MM.1S (cell line): ENCODE measurements around the gene CTXND2.
"Not testable (repeated sequence)": the region's sequence is repeated elsewhere in the genome, so short reads cannot be mapped to it uniquely, and the experiment has no call there.

Experiments used
- DNase-seq: peaks from one replicate; pipeline ENCODE4 v3.0.0-alpha.2; 2015
- H2AFZ ChIP-seq: fragments of 300-600 bp; sonication (generic); 2 replicates; pipeline ENCODE4 v1.6.0; 2016; ENCODE audit warnings: antibody characterized with exemption, low read length
- H3F3A ChIP-seq: fragments of 300-600 bp; sonication (generic); 2 replicates; pipeline ENCODE4 v1.6.1; 2016; ENCODE audit warnings: mild to moderate bottlenecking, antibody characterized with exemption, low read length, moderate library complexity, mixed read lengths; ENCODE audit not compliant: insufficient read depth
- H3K27ac ChIP-seq: fragments of 300-600 bp; sonication (generic); 2 replicates; pipeline ENCODE4 v1.5.1; 2016; ENCODE audit warnings: mild to moderate bottlenecking, low read length
- H3K27me3 ChIP-seq: fragments of 300-600 bp; sonication (generic); replicated peaks from 2 replicates; pipeline ENCODE4 v1.6.0; 2016; ENCODE audit warnings: low read length; ENCODE audit not compliant: insufficient read depth
- H3K36me3 ChIP-seq: fragments of 300-600 bp; sonication (generic); replicated peaks from 2 replicates; pipeline ENCODE4 v1.6.1; 2016; ENCODE audit warnings: mild to moderate bottlenecking, low read length, mixed read lengths; ENCODE audit not compliant: insufficient read depth
- H3K4me1 ChIP-seq: fragments of 300-600 bp; sonication (generic); 2 replicates; pipeline ENCODE4 v1.6.1; 2016; ENCODE audit warnings: low read length, mixed read lengths
- H3K4me2 ChIP-seq: fragments of 300-600 bp; sonication (generic); 2 replicates; pipeline ENCODE4 v1.6.0; 2016; ENCODE audit warnings: low read depth, low read length
- H3K4me3 ChIP-seq: fragments of 300-600 bp; sonication (generic); 2 replicates; pipeline ENCODE4 v1.5.1; 2016; ENCODE audit warnings: low read length, mixed read lengths
- H3K79me2 ChIP-seq: fragments of 300-600 bp; sonication (generic); 2 replicates; pipeline ENCODE4 v1.6.1; 2016; ENCODE audit warnings: mixed run types, low read length, mixed read lengths
- H3K9ac ChIP-seq: fragments of 300-600 bp; sonication (generic); 2 replicates; pipeline ENCODE4 v1.6.1; 2016; ENCODE audit warnings: low read length, mixed read lengths
- H3K9me2 ChIP-seq: fragments of 300-600 bp; sonication (generic); replicated peaks from 2 replicates; pipeline ENCODE4 v1.6.1; 2016; ENCODE audit warnings: mild to moderate bottlenecking, low read length, mixed read lengths; ENCODE audit not compliant: insufficient read depth
- H3K9me3 ChIP-seq: fragments of 300-600 bp; sonication (generic); replicated peaks from 2 replicates; pipeline ENCODE4 v1.6.1; 2016; ENCODE audit warnings: mild to moderate bottlenecking, low read length, mixed read lengths; ENCODE audit not compliant: insufficient read depth
- H4K20me1 ChIP-seq: fragments of 300-600 bp; sonication (generic); 2 replicates; pipeline ENCODE4 v1.6.1; 2016; ENCODE audit warnings: mild to moderate bottlenecking, low read length, moderate library complexity, mixed read lengths; ENCODE audit not compliant: insufficient read depth
- EZH2 ChIP-seq: fragments of 300-600 bp; sonication (generic); optimal IDR thresholded peaks from 2 replicates; pipeline ENCODE3; 2017; ENCODE audit warnings: low read depth, mild to moderate bottlenecking, antibody characterized with exemption, low read length, mixed read lengths
- EZH2phosphoT487 ChIP-seq: fragments of 300-600 bp; sonication (generic); IDR thresholded peaks from 2 replicates; pipeline ENCODE4 v1.6.1; 2018; ENCODE audit warnings: antibody characterized with exemption, low read length
- TF ChIP-seq, protein P1 (sequence below): fragments of 300-600 bp; sonication (generic); IDR thresholded peaks from 2 replicates; pipeline ENCODE4 v1.5.1; 2016; ENCODE audit warnings: antibody characterized with exemption, low read length, mixed read lengths

CTXND2 gene

DNA sequence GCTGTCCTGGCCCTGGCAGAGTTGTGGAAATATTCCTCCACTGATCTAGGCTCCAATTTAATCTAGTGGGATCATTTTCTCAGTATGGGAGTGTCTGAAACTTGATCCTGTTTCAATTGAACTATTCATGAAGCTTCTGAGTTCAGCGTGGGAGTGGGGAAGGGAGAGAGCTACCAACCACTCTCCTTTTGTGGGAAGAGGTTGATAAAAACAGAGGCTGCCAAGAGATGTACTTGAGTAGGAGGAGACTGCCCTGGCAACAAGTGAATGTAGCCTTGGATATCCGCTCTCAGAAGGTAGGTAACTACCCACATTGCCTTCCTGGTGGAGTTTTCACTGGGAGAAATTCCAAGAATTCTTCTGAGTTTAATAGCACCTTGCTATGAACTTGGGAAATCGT, at the start of gene CTXND2:
Gene CTXND2, plus strand, starts transcription at position 119 of the 400 bp plus-strand sequence. CDS start 25,179 bp downstream, outside the sequence.
- H3K9ac ChIP-seq = no peak within 1 kb of the TSS
- no peaks in the 10 kb centered on the region for H3K9me2 ChIP-seq
- no peaks in the 10 kb centered on the region for H3K27me3 ChIP-seq
- H4K20me1 ChIP-seq = no peaks in the 10 kb centered on the region
- no peak within 1 kb of the TSS for H2AFZ ChIP-seq
- no peaks in the 10 kb centered on the region for H3K9me3 ChIP-seq
- H3K4me2 ChIP-seq = no peak within 1 kb of the TSS
- no peak within 1 kb of the TSS for H3K27ac ChIP-seq
- H3K4me1 ChIP-seq = peaks cover 29% of the 10 kb centered on the region
- no peaks in the 10 kb centered on the region for H3K79me2 ChIP-seq
- H3K36me3 ChIP-seq = no peaks in the 10 kb centered on the region
- TF ChIP-seq EZH2 (no peak), EZH2phosphoT487 (no peak)
- TF ChIP-seq, protein P1, sequence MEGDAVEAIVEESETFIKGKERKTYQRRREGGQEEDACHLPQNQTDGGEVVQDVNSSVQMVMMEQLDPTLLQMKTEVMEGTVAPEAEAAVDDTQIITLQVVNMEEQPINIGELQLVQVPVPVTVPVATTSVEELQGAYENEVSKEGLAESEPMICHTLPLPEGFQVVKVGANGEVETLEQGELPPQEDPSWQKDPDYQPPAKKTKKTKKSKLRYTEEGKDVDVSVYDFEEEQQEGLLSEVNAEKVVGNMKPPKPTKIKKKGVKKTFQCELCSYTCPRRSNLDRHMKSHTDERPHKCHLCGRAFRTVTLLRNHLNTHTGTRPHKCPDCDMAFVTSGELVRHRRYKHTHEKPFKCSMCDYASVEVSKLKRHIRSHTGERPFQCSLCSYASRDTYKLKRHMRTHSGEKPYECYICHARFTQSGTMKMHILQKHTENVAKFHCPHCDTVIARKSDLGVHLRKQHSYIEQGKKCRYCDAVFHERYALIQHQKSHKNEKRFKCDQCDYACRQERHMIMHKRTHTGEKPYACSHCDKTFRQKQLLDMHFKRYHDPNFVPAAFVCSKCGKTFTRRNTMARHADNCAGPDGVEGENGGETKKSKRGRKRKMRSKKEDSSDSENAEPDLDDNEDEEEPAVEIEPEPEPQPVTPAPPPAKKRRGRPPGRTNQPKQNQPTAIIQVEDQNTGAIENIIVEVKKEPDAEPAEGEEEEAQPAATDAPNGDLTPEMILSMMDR = no peak
- H3K4me3 ChIP-seq = no peak within 1 kb of the TSS
- DNase-seq = no peak
- H3F3A ChIP-seq = peaks cover 26% of the 10 kb centered on the region

DNA sequence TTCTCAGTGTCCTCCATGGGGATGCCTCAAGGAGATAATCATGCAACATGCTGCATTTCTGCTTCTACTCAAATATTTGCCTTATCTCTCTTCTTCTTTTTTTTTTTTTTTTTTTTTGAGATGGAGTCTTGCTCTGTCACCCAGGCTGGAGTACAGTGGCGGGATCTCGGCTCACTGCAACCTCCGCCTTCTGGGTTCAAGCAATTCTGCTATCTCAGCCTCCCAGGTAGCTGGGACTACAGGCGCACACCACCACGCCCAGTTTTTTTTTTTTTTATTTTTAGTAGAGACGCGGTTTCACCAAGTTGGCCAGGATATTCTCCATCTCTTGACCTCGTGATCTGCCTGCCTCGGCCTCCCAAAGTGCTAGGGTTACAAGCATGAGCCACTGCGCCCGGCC, 46.1 kb upstream of the CTXND2 start:
- not testable (repeated sequence) for H3K27me3 ChIP-seq, H3K4me3 ChIP-seq, H3K4me1 ChIP-seq, H3K9me2 ChIP-seq, H3K9ac ChIP-seq, H3K79me2 ChIP-seq, H4K20me1 ChIP-seq, DNase-seq, H3K4me2 ChIP-seq, H3F3A ChIP-seq, H3K9me3 ChIP-seq, H2AFZ ChIP-seq, H3K27ac ChIP-seq
- 0 out of 2 replicates have a peak, but pooled peaks cover 11% of the 10 kb centered on the region for H3K36me3 ChIP-seq

DNA sequence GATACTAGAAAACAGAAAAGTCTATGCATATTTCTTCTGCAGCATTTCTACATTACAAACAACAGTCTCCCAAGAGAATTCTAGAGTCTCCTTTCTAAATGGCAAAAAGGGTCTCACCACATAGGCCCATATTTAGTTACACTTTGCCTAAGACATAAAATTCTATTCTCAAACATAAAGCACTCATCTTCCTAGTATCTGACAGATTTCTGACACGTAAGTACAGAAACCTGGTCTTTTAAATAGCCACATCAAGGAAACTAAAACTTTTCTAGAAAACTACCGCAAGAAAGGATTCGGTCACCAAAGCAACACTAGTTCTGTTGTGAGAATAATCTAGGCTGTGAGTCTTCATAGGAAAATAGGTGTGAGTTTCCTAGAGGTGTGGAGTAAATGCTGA, 45.3 kb upstream of the CTXND2 start:
- Histone ChIP-seq H3K4me1 (peaks cover 6% of the 10 kb centered on the region), H3K4me3 (no peak overlapping the region), H3K9me3 (no peaks in the 10 kb centered on the region), H3K79me2 (no peaks in the 10 kb centered on the region), H3K9ac (no peak overlapping the region), H4K20me1 (no peaks in the 10 kb centered on the region), H3F3A (no peaks in the 10 kb centered on the region), H3K27me3 (no peaks in the 10 kb centered on the region), H3K27ac (no peak overlapping the region), H3K36me3 (0 out of 2 replicates have a peak, but pooled peaks cover 6% of the 10 kb centered on the region), H2AFZ (no peak overlapping the region), H3K4me2 (no peak overlapping the region), H3K9me2 (no peaks in the 10 kb centered on the region)
- no peak for DNase-seq
- TF ChIP-seq EZH2phosphoT487 = no peak
- no peak for TF ChIP-seq EZH2
- TF ChIP-seq, protein P1 = no peak

DNA sequence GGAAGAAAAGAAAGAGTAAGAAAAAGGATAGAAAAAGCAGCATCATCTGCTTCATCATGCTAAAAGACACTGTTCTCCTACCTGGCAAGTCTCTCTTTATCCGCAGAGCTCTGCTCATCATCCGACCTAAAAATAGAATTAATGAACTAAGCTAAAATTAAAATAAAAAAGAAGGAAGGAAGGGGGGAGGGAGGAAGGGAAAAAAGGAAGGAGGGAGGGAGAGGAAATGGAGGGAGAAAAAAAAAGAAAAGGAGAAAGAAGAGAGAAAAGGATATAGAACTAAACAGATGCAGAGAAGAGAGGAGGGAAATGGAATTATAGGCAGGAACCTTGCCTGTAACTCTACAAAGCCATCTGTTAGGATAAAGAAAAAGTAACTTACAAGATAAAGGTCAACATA, 44.6 kb upstream of the CTXND2 start:
- no peak for DNase-seq
- Histone ChIP-seq H3K4me3 (no peak overlapping the region), H3K27me3 (no peaks in the 10 kb centered on the region), H3K36me3 (0 out of 2 replicates have a peak, but pooled peaks cover 6% of the 10 kb centered on the region), H3K9me2 (no peaks in the 10 kb centered on the region), H4K20me1 (no peaks in the 10 kb centered on the region), H3K9me3 (no peaks in the 10 kb centered on the region), H3K27ac (no peak overlapping the region), H3K9ac (no peak overlapping the region), H3K79me2 (no peaks in the 10 kb centered on the region), H3K4me2 (no peak overlapping the region), H3F3A (no peaks in the 10 kb centered on the region), H3K4me1 (peaks cover 9% of the 10 kb centered on the region), H2AFZ (no peak overlapping the region)
- TF ChIP-seq EZH2 (no peak), EZH2phosphoT487 (no peak)
- TF ChIP-seq, protein P1 = no peak
